Fibroblast of lung (primary cell): ENCODE measurements around the gene PSAP.

ENCODE experiments used
- CTCF ChIP-seq, 2 donors: IDR thresholded peaks in 1 of 2; conservative IDR thresholded peaks in 1 of 2; 1 replicate in 1 of 2; 2 replicates in 1 of 2; pipeline ENCODE4 v1.5.1; 2011 to 2012; ENCODE audit warnings: low read length in 2 of 2, control low read depth in 1 of 2, inconsistent platforms in 1 of 2, low read depth in 1 of 2, mild to moderate bottlenecking in 1 of 2
- EZH2 ChIP-seq: IDR thresholded peaks from 2 replicates; pipeline ENCODE4 v1.5.1; 2012; ENCODE audit warnings: low read length, control low read depth, mild to moderate bottlenecking; ENCODE audit errors: missing control alignments

- TF ChIP-seq CTCF (conservative IDR thresholded peaks at IDR 0.05 in 1 of 2, IDR thresholded peaks at IDR 0.05 in 1 of 2; ENCODE audit: low read depth in 1 of 2, low read length in 2 of 2) (no peak), EZH2 (no peak)
Observed at GRCh38 chr10:71842856-71843686, 8.0 kb downstream of the PSAP start.
